A375 (cell line): ENCODE results near the gene SLC22A2. TPM values are rescaled to one million over a fixed set of nuclear protein-coding genes. Genes with fewer than 3 reads are reported as not detected.

Experiments
- total RNA-seq: library from RNA; depleted of rRNA; stranded (reverse); fragments of >200 nt; shearing (Covaris generic); gene quantifications from 2 replicates; pipeline ENCODE4 v1.2.3, GENCODE V29; 2014; rRNA removed

Gene SLC22A2
- total RNA-seq: not detected in 2 replicates

GRCh38 chr6:160258346-160259142 is at the start of gene SLC22A2:
Gene SLC22A2 (minus strand): TSS chr6:160258821. CDS start chr6:160258757, 64 bp downstream.

Other genes with a start within 250 kb of the SLC22A2 start
- 0.05 TPM in 1 of 2 replicates, not detected in the other for gene SLC22A1, start 137.0 kb downstream of the SLC22A2 start, total RNA-seq
- not detected in 2 replicates for gene SLC22A3, start 89.6 kb upstream of the SLC22A2 start, total RNA-seq